Activated T-helper 1 cell treated with anti-CD3 and anti-CD28 coated beads, Interleukin-2, amount 50 U/mL, for 16 hours (primary cell): Measurements from ENCODE around the gene ARHGEF3.
"Not testable (repeated sequence)": the region's sequence is repeated elsewhere in the genome, so short reads cannot be mapped to it uniquely, and the experiment has no call there.

ENCODE experiments used
- DNase-seq, 2 donors: peaks; one replicate each; pipeline ENCODE4 v3.0.0-alpha.2; 2020; ENCODE audit warnings: low read depth in 1 of 2, low spot score in 1 of 2

The ARHGEF3 gene

GRCh38 chr3:56772952-56773938 lies 28.5 kb downstream of the ARHGEF3 start:
- no peak for DNase-seq

- no peak for DNase-seq
These were observed 30.4 kb downstream of the ARHGEF3 start for GRCh38 chr3:56771376-56771775.

- no peak for DNase-seq
These were observed 32.5 kb downstream of the ARHGEF3 start for GRCh38 chr3:56769116-56769707.

GRCh38 chr3:56764904-56765547 lies 36.7 kb downstream of the ARHGEF3 start:
- no peak for DNase-seq

GRCh38 chr3:56764184-56764583 lies 37.6 kb downstream of the ARHGEF3 start:
- no peak for DNase-seq

DNA sequence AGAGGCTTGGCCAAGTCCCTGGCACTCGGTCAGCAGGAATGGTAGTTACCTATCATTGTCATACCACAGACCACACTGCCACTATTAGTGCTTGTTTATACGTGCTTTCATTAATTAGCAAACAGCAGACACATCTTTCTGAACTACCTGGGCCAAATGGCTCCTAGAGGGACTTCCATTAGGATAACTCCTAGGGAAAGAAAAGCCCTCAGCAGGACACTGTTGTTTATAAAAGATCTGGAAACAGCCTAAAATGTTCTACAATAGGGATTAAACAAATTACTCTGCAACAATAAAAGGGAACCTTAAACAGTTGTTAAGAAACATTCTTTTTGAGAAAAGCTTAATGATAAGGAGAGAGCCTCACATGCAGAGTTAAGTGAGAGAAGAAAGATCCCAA lies 38.5 kb downstream of the ARHGEF3 start:
- no peak for DNase-seq

- no peak for DNase-seq
These were observed 39.0 kb downstream of the ARHGEF3 start for GRCh38 chr3:56762718-56763117.

- DNase-seq, result no peak
These were observed 39.7 kb downstream of the ARHGEF3 start for GRCh38 chr3:56761887-56762651.

DNA sequence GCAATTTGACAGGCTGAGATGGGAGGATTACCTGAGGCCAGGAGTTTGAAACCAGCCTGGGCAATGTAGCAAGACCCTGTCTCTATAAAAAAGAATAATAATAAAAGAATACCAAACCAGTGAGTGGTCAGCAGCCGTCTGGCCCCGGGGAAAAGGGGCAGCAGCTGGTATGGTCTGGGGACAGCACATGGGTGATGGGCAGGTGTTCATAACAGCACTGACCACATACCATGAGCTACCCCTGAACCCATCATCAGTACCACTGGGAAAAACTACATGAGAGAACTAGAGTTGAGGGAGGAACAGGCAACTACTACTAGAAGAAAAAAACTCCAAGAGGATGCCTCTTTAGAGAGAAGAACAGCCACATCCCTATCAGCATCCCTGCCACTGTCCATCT lies 40.7 kb downstream of the ARHGEF3 start:
- DNase-seq, result no peak

DNA sequence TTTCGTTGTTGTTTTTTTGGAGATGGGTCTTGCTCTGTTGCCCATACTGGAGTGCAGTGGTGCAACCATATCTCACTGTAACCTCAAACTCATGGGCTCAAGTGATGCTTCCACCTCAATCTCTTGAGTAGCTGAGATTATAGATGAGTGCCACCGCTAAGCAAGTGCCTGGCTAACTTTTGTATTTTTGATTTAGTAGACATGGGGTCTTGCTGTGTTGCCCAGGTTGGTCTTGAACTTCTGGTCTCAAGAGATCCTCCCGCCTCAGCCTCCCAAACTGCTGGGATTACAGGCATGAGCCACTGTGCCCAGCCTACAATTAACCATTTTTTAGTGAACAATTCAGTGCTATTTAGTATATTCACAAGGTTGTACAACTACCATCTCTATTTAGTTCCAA lies 42.2 kb downstream of the ARHGEF3 start:
- no peak for DNase-seq

DNA sequence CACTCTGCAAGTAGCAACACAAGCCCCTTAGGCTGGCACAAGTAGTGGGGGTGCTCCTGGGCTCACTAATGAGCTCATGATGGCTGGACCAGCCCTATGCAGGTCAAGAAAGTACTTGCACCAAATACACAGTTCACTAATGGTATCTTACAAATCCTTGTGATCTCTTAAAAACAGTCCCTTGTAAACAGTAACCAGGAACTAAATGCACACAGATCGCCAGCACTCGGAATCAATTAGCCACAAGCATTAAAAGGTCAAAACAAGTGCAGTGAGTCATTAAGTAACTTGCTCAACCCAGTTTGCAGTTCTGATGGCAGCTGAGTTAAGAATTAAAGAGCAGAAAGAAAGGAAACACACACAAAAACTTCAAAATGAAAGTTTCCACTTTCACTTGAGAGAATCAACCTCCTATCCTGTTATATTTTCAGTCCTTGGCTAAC lies 43.2 kb downstream of the ARHGEF3 start:
- DNase-seq, result no peak

DNA sequence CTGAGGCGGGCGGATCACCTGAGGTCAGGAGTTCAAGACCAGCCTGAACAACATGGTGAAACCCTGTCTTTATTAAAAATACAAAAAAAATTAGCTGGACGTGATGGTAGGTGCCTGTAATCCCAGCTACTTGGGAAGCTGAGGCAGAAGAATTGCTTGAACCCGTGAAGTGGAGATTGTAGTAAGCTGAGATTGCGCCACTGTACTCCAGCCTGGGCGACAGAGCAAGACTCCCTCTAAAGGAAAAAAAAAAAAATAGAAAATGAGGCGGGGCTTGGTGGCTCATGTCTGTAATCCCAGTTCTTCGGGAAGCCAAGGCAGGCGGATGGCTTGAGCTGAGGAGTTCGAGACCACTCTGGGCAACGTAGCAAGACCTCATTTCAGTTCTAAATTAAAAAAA lies 43.7 kb downstream of the ARHGEF3 start:
- DNase-seq, result not testable (repeated sequence)

DNA sequence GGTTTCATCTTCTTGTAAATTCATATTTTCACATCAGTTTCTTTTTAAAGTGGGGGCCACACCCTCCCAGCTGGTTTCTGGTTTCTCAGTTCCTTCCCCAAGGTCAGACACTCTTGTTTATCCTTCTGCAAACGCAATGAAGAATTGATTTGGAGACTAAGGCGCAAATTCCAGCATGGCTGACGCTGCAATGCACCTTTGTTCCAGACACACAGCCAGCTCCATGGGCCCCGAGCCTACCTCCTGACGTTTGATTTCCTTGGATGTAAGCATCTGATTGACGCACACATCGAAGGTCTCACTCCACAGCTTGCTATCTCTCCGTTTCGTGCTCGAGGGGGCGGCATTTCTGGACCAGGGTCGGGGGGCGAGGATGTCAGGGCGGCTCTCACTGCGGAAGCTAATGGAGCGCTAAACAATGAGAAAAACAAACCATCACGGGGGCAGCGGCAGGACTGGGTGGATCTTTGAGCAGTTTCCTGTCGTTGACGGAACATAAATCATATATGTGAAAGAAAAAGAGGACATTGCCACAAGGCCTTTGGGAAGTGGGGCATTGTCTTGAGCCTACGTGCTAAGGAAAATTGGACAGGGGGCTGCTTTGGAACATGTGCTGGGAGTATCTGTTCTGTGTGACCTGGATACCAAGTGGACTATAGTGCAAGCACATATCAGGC lies 46.9 kb downstream of the ARHGEF3 start:
- DNase-seq, result peak in 1 of 2 donors; percentile 6

- no peak for DNase-seq
These were observed 48.4 kb downstream of the ARHGEF3 start for GRCh38 chr3:56753206-56753820.

- DNase-seq, result no peak
These were observed 50.6 kb downstream of the ARHGEF3 start for GRCh38 chr3:56751056-56751707.

DNA sequence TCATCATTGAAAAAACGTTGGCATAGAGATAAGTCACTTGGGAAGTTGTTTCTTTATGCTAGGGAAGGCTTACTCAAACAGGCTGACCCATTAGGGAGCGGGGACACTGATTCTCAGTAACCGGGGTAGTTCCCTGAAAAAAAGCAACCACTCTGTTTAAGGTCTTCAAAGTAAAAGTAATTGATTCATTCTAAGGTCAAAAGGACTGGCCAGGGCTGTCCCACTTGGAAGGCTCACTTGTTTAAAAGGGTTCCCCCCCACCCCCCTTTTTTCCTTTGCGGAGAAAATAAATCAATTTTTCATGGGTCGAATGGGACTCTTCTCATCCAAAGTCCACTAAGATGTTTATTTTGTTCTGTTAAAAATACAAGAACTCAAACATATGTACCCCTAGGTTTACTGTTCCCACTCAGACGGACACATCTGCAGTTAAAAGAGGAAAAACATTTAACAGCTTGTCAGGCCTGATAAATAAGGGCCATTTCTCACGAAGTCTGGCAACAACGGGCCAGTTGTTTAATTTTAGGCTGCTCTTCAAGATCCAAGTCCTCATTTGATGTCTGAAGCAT lies 53.0 kb downstream of the ARHGEF3 start:
- DNase-seq, result no peak

DNA sequence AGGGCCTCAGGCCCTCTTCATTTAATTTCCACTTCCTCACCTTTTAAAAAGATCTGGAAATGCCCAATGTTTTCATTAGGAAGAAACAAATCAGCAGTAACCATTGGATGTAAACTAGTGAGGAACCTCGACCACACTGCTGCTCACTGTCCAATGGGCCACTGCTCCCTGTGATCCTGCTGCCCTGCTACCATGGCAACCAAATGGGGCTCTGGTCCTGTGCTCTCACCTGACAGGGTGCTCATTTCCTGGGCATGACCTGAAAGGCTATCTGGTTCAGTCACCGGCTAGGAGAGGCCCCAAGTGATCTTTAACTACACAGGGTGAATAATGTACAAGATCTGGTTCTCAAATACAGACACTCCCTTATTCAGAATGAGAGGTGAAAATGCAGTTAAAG lies 54.6 kb downstream of the ARHGEF3 start:
- no peak for DNase-seq

DNA sequence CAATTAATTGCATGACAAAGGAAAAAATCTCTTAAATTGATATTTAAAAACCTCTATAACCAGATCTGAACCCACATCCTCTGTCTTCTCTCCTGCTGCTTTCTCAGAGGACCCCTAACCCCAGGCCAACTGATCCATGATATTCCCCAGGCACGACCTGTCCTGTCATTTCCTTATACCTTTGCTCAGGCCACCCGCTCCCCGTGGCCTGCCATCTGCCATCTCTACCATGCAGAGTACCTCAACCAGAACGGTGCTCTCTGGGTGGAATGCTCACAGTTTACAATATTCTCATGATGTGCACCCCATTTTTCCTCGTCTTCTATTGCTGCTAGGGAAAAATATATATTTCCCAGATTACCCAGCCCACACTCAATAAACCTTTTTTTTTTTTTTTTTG lies 57.7 kb downstream of the ARHGEF3 start:
- no peak for DNase-seq

DNA sequence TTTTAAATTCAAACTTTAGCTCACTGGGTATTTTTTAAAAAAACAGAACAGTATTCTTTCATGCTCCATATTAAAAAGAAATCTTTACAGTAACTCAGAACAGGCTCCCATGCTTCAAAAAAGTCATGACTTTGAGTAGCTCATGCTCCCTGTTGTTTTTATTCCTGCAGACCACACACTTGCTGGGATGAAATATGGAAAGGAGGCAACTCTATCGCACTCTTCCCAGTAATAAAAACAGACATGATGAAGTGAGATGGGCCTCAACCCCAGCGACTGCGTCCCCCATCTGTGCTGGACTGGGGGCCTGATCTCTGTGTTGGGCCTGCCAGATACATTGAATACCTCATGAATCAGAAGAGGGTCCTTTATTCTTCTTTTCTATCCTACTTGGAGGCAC lies 58.9 kb downstream of the ARHGEF3 start:
- DNase-seq, result no peak
